ENCODE results near the gene GRIP1. TPM values are rescaled to one million over a fixed set of nuclear protein-coding genes. Genes with fewer than 3 reads are reported as not detected.

Gene GRIP1
- total RNA-seq, 4 donors from 2014 or later = 0.18 to 2.1 (median 0.34) TPM

DNA sequence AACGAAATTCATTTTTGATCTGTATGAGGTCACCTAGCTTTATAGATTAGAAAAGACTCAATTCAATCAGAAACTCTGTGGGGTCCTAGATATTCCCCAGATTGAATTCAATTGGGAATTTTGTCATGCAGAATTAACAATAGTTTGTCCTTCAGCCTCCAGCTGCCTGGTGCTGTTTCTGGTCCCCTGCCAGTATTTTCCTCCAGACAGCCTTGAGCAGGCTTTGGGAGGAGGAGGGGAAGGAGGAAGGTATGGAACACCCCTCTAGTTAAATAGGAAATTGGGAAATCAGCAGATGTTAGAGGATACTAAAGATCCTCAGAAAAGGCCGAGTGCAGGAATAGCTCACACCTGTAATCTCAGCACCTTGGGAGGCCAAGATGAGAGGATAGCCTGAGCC is 10.6 kb downstream of the GRIP1 start:
- TF ChIP-seq POLR2A (IDR thresholded peaks at IDR 0.05) = no peak
- TF ChIP-seq, protein P1, sequence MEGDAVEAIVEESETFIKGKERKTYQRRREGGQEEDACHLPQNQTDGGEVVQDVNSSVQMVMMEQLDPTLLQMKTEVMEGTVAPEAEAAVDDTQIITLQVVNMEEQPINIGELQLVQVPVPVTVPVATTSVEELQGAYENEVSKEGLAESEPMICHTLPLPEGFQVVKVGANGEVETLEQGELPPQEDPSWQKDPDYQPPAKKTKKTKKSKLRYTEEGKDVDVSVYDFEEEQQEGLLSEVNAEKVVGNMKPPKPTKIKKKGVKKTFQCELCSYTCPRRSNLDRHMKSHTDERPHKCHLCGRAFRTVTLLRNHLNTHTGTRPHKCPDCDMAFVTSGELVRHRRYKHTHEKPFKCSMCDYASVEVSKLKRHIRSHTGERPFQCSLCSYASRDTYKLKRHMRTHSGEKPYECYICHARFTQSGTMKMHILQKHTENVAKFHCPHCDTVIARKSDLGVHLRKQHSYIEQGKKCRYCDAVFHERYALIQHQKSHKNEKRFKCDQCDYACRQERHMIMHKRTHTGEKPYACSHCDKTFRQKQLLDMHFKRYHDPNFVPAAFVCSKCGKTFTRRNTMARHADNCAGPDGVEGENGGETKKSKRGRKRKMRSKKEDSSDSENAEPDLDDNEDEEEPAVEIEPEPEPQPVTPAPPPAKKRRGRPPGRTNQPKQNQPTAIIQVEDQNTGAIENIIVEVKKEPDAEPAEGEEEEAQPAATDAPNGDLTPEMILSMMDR (IDR thresholded peaks at IDR 0.05 in 4 of 5, conservative IDR thresholded peaks at IDR 0.05 in 1 of 5) = no peak
- Histone ChIP-seq H3K36me3 (no peaks in the 10 kb centered on the region), H3K27ac (no peak overlapping the region), H3K4me1 (no peaks in the 10 kb centered on the region), H3K27me3 (no peaks in the 10 kb centered on the region), H3K4me3 (no peak overlapping the region), H3K9me3 (no peaks in the 10 kb centered on the region)
- in situ Hi-C loops (cut with MboI; ENCODE audit: low sequenced_read_pairs in 4 of 4) (no loop called here), intact Hi-C loops (cut with DNase I; ENCODE audit: low total_unique reads) (no loop called here)
- DNase-seq (no peak), ATAC-seq (no peak)

DNA sequence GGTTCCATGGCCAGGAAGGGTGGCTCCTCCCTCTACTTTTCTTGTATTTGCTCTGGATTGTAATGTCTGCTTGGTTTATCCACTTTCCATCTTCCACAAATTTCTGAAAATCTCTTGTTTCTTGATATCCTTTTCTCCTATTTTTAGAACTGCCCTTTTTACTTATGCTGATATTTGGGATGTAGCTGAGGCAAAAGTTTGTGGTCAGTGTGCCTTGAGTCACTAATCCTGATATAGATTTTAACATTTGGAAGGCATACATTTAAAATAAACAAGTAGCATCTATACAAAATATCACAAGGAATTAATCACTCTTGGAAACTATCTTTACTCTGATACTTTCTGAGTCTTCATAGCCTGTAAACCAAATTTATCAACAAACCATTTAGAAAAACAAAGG is 11.0 kb downstream of the GRIP1 start:
- Histone ChIP-seq H3K4me1 (no peaks in the 10 kb centered on the region), H3K9me3 (no peaks in the 10 kb centered on the region), H3K4me3 (no peak overlapping the region), H3K27me3 (no peaks in the 10 kb centered on the region), H3K36me3 (no peaks in the 10 kb centered on the region), H3K27ac (no peak overlapping the region)
- TF ChIP-seq, protein P1 (IDR thresholded peaks at IDR 0.05 in 4 of 5, conservative IDR thresholded peaks at IDR 0.05 in 1 of 5) = no peak
- no peak for TF ChIP-seq POLR2A (IDR thresholded peaks at IDR 0.05)
- in situ Hi-C loops (cut with MboI; ENCODE audit: low sequenced_read_pairs in 4 of 4) (no loop called here), intact Hi-C loops (cut with DNase I; ENCODE audit: low total_unique reads) (no loop called here)
- ATAC-seq (no peak), DNase-seq (no peak)

DNA sequence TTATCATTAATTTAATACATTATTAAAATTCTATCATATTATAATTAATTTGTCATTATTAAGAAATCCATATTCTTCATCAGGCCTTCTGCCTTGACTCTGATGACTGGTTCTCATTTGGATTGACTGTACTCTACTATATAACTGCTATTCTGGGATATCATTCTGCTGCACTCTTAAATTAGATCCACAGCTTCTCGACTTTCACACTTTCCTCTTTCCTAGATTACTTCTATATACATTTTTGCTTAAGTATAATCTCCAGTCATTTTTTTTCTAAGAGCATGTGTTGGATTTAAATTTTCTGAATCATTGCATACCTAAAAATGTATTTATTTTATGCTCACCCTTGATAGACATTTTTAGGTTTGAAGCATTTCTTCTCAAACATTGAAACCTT is 12.4 kb downstream of the GRIP1 start:
- ATAC-seq (no peak), DNase-seq (no peak)
- Histone ChIP-seq H3K4me1 (no peaks in the 10 kb centered on the region), H3K27ac (no peak overlapping the region), H3K36me3 (no peaks in the 10 kb centered on the region), H3K4me3 (no peak overlapping the region), H3K27me3 (no peaks in the 10 kb centered on the region), H3K9me3 (no peaks in the 10 kb centered on the region)
- intact Hi-C loops (cut with DNase I; ENCODE audit: low total_unique reads) (no loop called here), in situ Hi-C loops (cut with MboI; ENCODE audit: low sequenced_read_pairs in 4 of 4) (no loop called here)
- no peak for TF ChIP-seq POLR2A (IDR thresholded peaks at IDR 0.05)
- TF ChIP-seq, protein P1 (IDR thresholded peaks at IDR 0.05 in 4 of 5, conservative IDR thresholded peaks at IDR 0.05 in 1 of 5) = no peak

DNA sequence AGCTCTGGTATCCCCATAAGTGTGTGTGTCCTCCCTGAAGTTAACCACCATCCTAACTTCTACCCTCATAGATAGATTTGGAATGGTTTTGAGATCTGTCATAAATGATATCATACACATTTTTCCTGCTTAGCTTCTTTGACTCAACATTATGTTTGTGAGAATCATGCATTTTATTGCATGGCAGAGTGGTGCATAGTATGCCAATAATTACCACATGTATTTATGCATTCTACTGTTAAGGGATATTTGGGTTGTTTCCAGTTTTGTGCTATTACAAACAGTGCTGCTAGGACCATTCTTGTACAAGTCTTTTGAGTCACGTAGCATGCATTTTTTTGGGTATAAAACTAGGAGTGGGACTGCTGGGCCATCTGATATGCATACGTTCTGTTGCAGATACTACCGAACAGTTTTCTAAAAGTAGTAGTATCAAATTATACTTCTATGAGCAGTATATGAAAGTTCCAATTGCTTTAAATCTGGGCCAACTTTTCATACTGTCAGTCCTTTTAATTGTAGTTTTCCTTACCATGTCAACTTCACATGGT is 13.4 kb downstream of the GRIP1 start:
- intact Hi-C loops (cut with DNase I; ENCODE audit: low total_unique reads) = no loop called here
- Histone ChIP-seq H3K4me1 (no peaks in the 10 kb centered on the region), H3K4me3 (no peak overlapping the region), H3K9me3 (no peaks in the 10 kb centered on the region), H3K27me3 (no peaks in the 10 kb centered on the region), H3K36me3 (no peaks in the 10 kb centered on the region), H3K27ac (no peak overlapping the region)
- no peak for DNase-seq
- TF ChIP-seq, protein P1 (IDR thresholded peaks at IDR 0.05 in 4 of 5, conservative IDR thresholded peaks at IDR 0.05 in 1 of 5) = no peak
- no peak for TF ChIP-seq POLR2A (IDR thresholded peaks at IDR 0.05)
- in situ Hi-C loops (cut with MboI; ENCODE audit: low sequenced_read_pairs in 4 of 4) = no loop called here
- ATAC-seq = no peak

DNA sequence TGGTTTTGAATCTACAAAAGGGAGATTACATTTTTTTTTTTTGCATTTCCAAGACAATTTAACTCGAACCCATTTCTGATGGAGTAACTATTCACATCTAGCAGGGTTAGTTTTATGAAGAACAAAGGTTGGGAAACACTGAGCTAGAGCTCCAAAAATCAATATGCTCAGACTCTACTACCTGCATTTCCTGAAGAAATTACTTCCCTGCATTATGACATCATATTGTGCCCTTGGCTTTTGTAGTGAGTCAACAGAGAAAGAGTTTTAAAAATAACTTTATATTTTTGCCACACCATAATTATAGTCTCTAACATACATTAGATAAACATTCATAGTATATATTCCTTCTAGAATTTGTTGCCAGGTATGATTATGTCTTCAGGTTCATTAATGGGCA is 14.8 kb downstream of the GRIP1 start:
- DNase-seq (no peak), ATAC-seq (no peak)
- Histone ChIP-seq H3K9me3 (no peaks in the 10 kb centered on the region), H3K27me3 (no peaks in the 10 kb centered on the region), H3K4me3 (no peak overlapping the region), H3K27ac (no peak overlapping the region), H3K4me1 (no peaks in the 10 kb centered on the region), H3K36me3 (no peaks in the 10 kb centered on the region)
- intact Hi-C loops (cut with DNase I; ENCODE audit: low total_unique reads) (no loop called here), in situ Hi-C loops (cut with MboI; ENCODE audit: low sequenced_read_pairs in 4 of 4) (no loop called here)
- TF ChIP-seq POLR2A (IDR thresholded peaks at IDR 0.05) = no peak
- TF ChIP-seq, protein P1 (IDR thresholded peaks at IDR 0.05 in 4 of 5, conservative IDR thresholded peaks at IDR 0.05 in 1 of 5) = no peak
